Measurements from ENCODE around the gene TPCN2.

TPCN2 gene

DNA sequence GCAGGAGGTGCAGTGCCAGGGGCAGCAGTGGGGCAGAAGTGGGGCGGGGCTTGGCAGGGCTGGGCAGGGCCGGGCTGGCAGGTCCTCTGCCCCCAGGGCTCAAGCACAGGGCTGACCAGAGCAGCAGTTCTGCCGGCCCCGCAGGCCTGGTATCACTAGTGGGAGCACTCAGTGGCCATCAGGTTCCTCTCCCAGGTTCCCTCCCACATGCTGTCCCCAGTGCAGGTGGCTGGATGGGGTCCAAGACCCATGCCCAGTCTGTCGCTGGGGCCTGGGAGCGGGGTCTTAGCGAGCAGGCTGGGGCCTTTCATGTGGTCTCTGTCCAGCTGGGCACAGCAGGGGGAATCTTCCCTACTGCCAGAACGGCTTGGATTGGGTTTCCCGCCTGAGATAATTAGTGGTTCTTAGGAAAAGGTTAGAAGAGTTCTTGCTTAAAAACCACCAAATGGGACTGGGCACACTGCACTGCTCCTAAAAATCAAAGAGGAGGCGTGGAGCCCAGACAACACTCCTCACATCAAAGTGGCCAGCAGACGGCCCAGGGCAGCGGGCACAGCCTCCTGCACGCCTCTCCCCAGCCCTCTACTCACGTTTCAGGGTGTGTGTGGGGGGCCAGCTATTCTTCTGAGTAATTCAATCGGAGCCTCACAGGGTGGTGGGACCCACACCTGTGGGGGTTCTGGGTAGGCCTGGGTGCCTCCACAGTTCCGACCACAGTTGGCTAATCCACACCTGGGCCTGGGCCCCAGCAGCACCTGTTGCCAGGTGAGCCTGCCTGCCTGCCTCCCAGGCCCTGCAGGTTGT, 45.6 kb downstream of the TPCN2 start:
- DNase-seq (ENCODE audit: low read depth in 2 of 2), result no peak

DNA sequence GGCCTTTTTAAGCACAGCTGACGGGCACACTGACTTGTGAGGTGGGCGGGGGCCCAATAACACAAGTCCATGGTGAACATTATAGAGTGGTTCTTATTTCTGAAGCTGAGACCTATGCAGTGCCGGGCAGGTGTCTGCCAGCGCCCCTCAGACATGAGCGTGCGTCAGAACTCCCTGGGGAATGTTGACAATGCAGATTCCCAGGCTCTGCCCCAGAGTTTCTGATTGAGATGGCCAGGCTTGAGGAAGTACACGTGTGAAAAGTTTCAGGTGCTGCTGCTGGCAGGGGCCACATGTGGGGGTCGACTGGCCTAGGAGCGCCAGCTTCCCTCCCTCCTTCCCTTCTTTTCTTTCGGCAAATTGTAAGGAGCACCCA, 46.2 kb downstream of the TPCN2 start:
- no peak for DNase-seq (ENCODE audit: low read depth in 2 of 2)

GRCh38 chr11:69095300-69095699, 46.6 kb downstream of the TPCN2 start:
- no peak for DNase-seq (ENCODE audit: low read depth in 2 of 2)

DNA sequence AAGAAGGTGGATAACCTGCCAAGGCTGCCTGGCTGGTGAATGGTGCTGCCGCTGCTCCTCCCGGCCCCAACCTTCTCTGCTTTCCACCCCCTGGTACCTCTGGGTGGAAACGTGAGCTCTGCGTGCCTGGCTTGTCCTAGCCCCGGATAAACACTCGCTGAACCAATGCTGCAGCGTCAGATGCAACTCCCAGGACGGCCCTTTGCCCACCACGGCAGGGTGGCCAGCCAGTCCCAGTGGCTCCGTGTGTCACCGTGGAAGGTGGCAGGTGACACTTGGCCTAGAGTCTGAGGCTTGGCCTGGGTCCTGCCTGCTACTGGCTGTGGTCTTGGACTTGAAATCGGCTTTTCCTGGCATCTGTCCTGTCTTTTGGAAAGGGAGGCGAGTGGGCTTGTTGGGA, 47.7 kb downstream of the TPCN2 start:
- no peak for DNase-seq (ENCODE audit: low read depth in 2 of 2)

- DNase-seq (ENCODE audit: low read depth in 2 of 2), result no peak
These were observed 48.5 kb downstream of the TPCN2 start for GRCh38 chr11:69097263-69097662.

DNA sequence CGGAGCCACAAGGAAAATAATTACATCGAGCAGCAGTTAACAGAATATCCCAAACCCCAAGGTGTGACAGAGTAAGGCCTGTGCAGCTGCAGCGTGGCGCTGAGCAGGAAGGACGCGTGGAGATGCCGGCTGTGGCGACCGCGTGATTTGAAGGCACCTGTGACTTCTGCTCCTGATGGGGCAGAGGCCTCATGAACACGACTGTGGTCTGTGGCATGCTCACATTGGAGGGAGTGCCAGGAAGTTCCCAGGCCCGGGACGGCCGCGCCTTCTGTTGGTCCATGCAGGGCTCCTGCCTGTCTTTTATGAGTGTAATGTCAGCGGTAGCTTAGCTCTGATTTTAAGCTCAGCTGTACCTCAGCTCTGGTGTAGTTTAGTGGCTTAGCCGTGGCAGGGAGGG, 50.4 kb downstream of the TPCN2 start:
- no peak for DNase-seq (ENCODE audit: low read depth in 2 of 2)

GRCh38 chr11:69100454-69101114, 51.9 kb downstream of the TPCN2 start:
- DNase-seq (ENCODE audit: low read depth in 2 of 2), result no peak

DNA sequence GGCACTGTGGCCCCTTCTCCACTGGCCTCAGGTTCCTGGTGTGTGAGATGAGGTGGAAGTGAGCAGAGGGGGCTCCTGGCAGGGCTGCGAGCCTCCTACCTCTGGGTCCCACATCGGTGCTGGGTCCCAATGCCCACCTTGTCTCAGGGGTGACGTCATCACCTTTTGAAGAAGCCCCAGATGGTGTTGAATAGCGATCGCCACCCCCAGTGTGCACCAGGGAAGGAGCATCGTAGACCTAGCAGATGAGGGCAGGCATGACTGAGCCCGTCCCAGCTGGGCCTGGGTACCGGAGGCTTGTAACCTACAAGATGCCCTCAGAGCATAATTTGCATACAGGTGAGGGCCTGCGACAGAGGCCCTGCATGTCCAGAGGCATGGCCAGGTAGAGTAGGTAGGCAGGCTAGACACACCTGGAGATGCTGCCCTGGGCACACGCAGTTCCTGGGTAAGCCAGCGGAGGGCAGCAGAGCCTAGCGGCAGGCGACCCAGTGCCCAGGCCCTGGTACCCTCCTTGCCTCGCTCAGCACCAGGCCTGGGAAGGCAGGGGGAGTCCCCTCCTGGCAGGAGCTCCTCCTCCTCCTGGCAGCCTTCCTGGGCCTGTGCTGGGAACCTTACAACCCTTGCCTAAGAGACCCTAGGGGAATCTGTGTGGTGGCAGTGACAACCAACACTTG, 52.5 kb downstream of the TPCN2 start:
- DNase-seq (ENCODE audit: low read depth in 2 of 2), result peak; percentile 13 to 29

DNA sequence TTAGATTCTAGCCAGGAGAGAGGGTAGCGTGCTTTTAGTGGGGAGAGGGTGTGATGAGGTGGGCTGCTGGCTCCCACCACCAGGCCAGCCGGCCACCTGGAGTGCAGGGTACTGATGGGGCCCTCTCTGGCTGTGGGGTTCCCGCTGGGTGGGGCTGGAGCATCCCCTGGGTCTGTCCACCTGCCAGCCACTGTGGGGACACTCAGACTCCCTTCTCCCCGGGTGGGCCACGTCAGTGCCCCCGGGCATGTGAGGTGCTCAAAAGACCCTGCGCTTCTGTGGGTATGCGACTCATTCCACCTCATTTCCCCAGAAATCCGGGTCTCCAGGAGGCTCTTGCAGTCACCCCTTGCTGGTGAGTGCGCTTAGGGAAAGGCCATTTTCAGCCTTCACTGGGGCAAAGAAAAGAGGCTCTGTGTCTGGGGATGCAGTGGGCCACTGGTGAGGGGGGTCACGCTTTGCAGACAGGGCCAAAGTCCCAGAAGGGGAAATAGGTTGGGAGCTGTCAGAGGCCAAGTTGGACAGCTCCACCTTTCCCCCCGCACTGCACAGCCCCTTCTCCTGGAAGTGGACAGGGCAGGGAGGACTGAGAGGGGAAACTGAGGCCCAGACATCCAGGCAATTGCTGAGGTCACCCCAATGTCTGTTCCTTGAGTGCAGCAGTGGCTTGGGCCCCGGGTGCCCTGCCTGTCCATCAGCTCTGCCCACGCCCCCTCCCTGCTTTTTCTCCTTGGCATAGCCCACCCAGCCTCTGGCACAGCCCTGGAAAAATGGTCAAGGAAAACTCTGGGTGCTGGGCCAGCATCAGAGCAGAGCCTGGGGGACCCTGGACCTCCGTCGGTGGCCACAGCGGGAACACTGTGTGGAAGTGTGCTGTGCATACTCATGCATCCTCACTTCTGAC, 53.3 kb downstream of the TPCN2 start:
- DNase-seq (ENCODE audit: low read depth in 2 of 2), result no peak

DNA sequence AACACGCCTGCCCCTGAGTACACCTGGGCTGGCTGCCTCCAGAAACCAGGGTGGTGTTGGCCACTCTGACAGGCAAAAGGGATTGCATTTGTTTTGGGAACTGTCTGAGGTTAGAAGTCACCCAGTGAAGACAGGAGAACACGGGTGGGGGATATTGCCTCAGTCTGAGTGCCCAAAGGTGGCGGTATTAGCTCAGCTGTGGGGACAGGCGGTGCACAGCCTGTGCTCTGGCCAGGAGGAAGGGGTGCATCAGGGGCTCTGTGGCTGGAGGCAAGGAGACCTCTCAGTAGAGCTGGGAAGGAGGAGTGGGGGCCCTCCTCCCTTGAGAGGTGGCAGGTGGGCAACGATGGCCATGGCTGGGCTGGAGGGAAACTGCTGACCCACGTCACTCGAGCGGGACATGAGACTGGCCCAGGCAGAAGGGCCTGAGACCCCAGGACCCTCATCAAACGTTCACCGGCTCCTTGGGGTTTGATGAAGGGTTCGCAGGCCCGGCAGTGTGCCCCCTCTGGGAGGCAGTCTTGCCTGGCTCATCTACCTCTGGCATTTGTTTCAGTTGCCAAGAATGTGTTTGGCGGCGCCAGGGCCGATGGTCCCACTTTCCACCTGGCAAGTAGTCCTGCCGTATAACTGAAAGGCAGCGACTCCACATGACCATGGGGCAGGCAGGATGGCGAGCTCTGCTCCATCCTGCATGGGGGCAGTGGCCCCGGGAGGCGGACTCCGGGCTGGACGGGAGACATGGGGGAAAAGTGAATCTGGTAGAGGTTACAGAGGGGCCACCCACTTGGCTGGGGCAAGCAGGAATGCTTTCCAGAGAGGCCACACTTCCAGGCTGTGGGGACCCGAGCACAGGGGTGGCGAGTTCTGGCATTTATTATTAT, 54.2 kb downstream of the TPCN2 start:
- DNase-seq (ENCODE audit: low read depth in 2 of 2), result no peak

- no peak for DNase-seq (ENCODE audit: low read depth in 2 of 2)
These were observed 55.6 kb downstream of the TPCN2 start for GRCh38 chr11:69104212-69104855.

DNA sequence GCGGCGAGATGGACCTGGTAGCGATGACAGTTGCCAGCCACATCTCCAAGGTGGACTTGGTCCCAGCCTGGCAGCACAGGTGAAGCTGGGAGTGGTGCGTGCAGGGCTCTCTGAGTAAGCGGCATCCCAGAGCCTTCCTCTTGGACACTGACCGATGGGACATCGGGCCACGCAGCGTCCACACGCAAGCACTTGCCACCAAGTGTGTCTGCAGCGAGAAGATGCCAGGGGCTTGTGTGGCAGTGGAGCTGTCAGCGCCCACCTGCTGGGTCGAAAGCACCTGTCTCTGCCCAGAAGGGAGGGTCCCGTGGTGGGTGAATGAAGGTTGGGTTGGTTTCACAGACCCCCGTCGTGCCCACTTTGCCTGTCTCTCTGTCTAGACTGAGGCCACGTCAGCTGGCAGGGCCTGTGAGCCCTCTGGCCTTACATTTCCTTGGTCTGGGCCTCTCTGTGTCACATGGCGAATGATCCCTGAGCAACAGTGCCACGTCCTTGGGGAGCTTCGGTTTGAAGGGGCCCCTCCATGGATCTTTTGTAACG, 56.2 kb downstream of the TPCN2 start:
- no peak for DNase-seq (ENCODE audit: low read depth in 2 of 2)

GRCh38 chr11:69105461-69106030, 56.8 kb downstream of the TPCN2 start:
- no peak for DNase-seq (ENCODE audit: low read depth in 2 of 2)

DNA sequence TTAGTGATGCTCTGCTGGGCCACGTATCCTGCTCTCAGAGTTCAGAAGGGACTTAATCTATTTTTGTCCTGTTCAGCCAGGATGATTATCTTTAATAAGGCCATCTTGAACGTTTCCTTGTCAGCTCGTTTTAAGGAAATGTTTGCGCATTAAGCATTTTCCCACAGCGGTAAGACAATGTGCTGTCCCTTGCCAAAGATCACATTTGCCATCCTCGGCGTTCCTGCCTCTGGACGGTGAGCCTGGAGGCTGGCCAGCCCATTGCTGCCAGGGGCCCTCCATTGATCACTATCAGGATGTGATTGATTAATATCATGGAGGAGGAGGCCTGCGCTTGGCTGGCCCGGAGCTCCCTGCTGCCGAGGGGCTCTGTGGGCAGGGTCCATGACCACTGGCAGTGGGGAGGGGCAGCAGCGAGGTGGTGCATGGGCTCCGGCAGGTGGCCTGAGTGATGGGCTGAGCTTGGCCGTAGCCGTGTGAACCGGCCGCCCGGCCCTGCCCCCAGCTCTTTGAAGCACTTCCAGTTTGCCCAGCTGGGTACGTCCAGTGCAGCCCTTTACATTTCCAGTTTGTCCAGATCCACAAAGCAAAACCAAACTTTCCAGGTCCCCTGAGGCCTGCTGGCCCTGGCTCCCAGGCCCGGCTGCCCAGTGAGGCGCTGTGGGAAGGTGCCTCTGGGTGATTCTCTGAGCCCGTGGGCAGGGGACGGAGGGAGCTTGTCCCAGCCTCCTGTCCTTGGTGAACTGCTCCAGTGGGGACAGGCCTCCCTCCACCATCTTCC, 57.5 kb downstream of the TPCN2 start:
- no peak for DNase-seq (ENCODE audit: low read depth in 2 of 2)

GRCh38 chr11:69107413-69107812, 58.7 kb downstream of the TPCN2 start:
- DNase-seq (ENCODE audit: low read depth in 2 of 2), result no peak

DNA sequence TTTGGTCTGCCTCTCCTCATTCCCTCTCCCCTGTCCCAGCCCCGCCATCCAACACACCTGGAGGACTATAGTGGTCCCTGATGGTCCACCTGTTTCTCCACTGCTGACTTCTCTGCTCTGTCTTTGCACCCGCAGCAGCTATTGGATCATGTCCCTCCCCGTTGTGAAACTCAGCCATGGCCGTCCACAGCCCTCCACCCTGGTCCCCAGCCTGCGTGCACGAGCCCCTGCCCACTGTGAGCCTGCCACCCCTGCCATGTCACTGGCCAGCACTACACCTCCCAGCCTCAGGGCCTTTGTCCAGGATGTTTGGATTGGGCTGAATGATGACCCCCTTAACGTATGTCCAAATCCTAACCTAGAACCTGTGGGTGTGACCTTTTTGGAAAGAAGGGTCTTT, 59.3 kb downstream of the TPCN2 start:
- DNase-seq (ENCODE audit: low read depth in 2 of 2), result no peak

GRCh38 chr11:69108559-69108958, 59.8 kb downstream of the TPCN2 start:
- DNase-seq (ENCODE audit: low read depth in 2 of 2), result no peak

- no peak for DNase-seq (ENCODE audit: low read depth in 2 of 2)
These were observed 60.4 kb downstream of the TPCN2 start for GRCh38 chr11:69109101-69109500.

- DNase-seq (ENCODE audit: low read depth in 2 of 2), result no peak
These were observed 61.7 kb downstream of the TPCN2 start for GRCh38 chr11:69110451-69110850.

Data from fibroblast of skin of left biceps (primary cell).